DMS153 (cell line): ENCODE data around the gene ARFGAP2.

ENCODE experiments used
- DNase-seq: peaks from one replicate; lab custom pipeline; 2025; lab: John Stamatoyannopoulos, UW

ARFGAP2 gene

GRCh38 chr11:47148270-47148669, 28.4 kb downstream of the ARFGAP2 start:
- DNase-seq, result no peak

- no peak for DNase-seq
Observed at GRCh38 chr11:47147681-47148080, 29.0 kb downstream of the ARFGAP2 start.

- no peak for DNase-seq
Observed at GRCh38 chr11:47147250-47147649, 29.4 kb downstream of the ARFGAP2 start.

GRCh38 chr11:47144541-47144940, 32.1 kb downstream of the ARFGAP2 start:
- no peak for DNase-seq

- DNase-seq, result peak; percentile 90
Observed at GRCh38 chr11:47143322-47143721, 33.4 kb downstream of the ARFGAP2 start.

GRCh38 chr11:47139878-47140277, 36.8 kb downstream of the ARFGAP2 start:
- DNase-seq, result no peak

- DNase-seq, result no peak
Observed at GRCh38 chr11:47137476-47137875, 39.2 kb downstream of the ARFGAP2 start.

- DNase-seq, result no peak
Observed at GRCh38 chr11:47136921-47137320, 39.8 kb downstream of the ARFGAP2 start.

GRCh38 chr11:47136327-47136726, 40.4 kb downstream of the ARFGAP2 start:
- DNase-seq, result no peak

GRCh38 chr11:47132981-47133380, 43.7 kb downstream of the ARFGAP2 start:
- no peak for DNase-seq

- DNase-seq, result no peak
Observed at GRCh38 chr11:47132490-47132889, 44.2 kb downstream of the ARFGAP2 start.

- DNase-seq, result no peak
Observed at GRCh38 chr11:47131136-47131535, 45.5 kb downstream of the ARFGAP2 start.

- peak; percentile 96 for DNase-seq
Observed at GRCh38 chr11:47130543-47130942, 46.1 kb downstream of the ARFGAP2 start.

GRCh38 chr11:47127213-47127612, 49.5 kb downstream of the ARFGAP2 start:
- DNase-seq, result peak; percentile 45

GRCh38 chr11:47125083-47125482, 51.6 kb downstream of the ARFGAP2 start:
- no peak for DNase-seq

GRCh38 chr11:47124675-47125074, 52.0 kb downstream of the ARFGAP2 start:
- DNase-seq, result no peak

- DNase-seq, result no peak
Observed at GRCh38 chr11:47123094-47123493, 53.6 kb downstream of the ARFGAP2 start.

GRCh38 chr11:47121731-47122130, 54.9 kb downstream of the ARFGAP2 start:
- DNase-seq, result no peak

- no peak for DNase-seq
Observed at GRCh38 chr11:47121056-47121455, 55.6 kb downstream of the ARFGAP2 start.

- DNase-seq, result peak; percentile 89
Observed at GRCh38 chr11:47118958-47119688, 57.6 kb downstream of the ARFGAP2 start.
